Measurements from ENCODE around the gene UBE3D. TPM values are rescaled to one million over a fixed set of nuclear protein-coding genes. Genes with fewer than 3 reads are reported as not detected.

Gene UBE3D
- total RNA-seq, 1 donor from 2014 or later: 7.4 TPM

GRCh38 chr6:83053678-83054077, 12.0 kb downstream of the UBE3D start:
- TF ChIP-seq EZH2 (IDR thresholded peaks at IDR 0.05; ENCODE audit: insufficient read depth, low read length): no peak
- Mint-ChIP-seq H3K27ac (ENCODE audit: unreplicated experiment) (no peak overlapping the region), H3K9me3 (ENCODE audit: unreplicated experiment) (no peaks in the 10 kb centered on the region), H3K4me3 (ENCODE audit: unreplicated experiment) (no peak overlapping the region), H3K36me3 (ENCODE audit: low read depth, unreplicated experiment) (peaks cover 4% of the 10 kb centered on the region), H3K27me3 (ENCODE audit: low read depth, unreplicated experiment) (no peaks in the 10 kb centered on the region), H3K4me1 (ENCODE audit: low read depth, unreplicated experiment) (peaks cover 7% of the 10 kb centered on the region)
- Histone ChIP-seq H4K20me1 (ENCODE audit: insufficient read depth, low read length) (peaks cover 4% of the 10 kb centered on the region), H2AFZ (ENCODE audit: low read depth, low read length) (no peak overlapping the region), H3K4me2 (ENCODE audit: low read length) (no peak overlapping the region), H3K4me1 (ENCODE audit: insufficient read depth, low read length) (no peaks in the 10 kb centered on the region), H3K9ac (ENCODE audit: low read length) (no peak overlapping the region), H3K4me3 (ENCODE audit: insufficient read depth, low read depth, low read length) (no peak overlapping the region), H3K36me3 (ENCODE audit: insufficient read depth, low read length) (no peaks in the 10 kb centered on the region), H3K9me3 (ENCODE audit: insufficient read depth, low read depth, low read length) (no peaks in the 10 kb centered on the region), H3K79me2 (ENCODE audit: insufficient read depth, low read length) (no peaks in the 10 kb centered on the region), H3K27ac (ENCODE audit: low read depth, low read length) (no peak overlapping the region), H3K27me3 (ENCODE audit: insufficient read depth, low read length) (no peaks in the 10 kb centered on the region)
- DNase-seq (ENCODE audit: low read depth) (no peak), FAIRE-seq (no peak)

GRCh38 chr6:83051377-83052172, 14.1 kb downstream of the UBE3D start:
- Histone ChIP-seq H3K4me3 (ENCODE audit: insufficient read depth, low read depth, low read length) (no peak overlapping the region), H3K27ac (ENCODE audit: low read depth, low read length) (no peak overlapping the region), H3K27me3 (ENCODE audit: insufficient read depth, low read length) (no peaks in the 10 kb centered on the region), H3K9ac (ENCODE audit: low read length) (no peak overlapping the region), H2AFZ (ENCODE audit: low read depth, low read length) (no peak overlapping the region), H3K36me3 (ENCODE audit: insufficient read depth, low read length) (no peaks in the 10 kb centered on the region), H3K79me2 (ENCODE audit: insufficient read depth, low read length) (no peaks in the 10 kb centered on the region), H3K4me1 (ENCODE audit: insufficient read depth, low read length) (no peaks in the 10 kb centered on the region), H3K9me3 (ENCODE audit: insufficient read depth, low read depth, low read length) (no peaks in the 10 kb centered on the region), H3K4me2 (ENCODE audit: low read length) (no peak overlapping the region), H4K20me1 (ENCODE audit: insufficient read depth, low read length) (peaks cover 4% of the 10 kb centered on the region)
- Mint-ChIP-seq H3K27me3 (ENCODE audit: low read depth, unreplicated experiment) (no peaks in the 10 kb centered on the region), H3K4me3 (ENCODE audit: unreplicated experiment) (no peak overlapping the region), H3K27ac (ENCODE audit: unreplicated experiment) (no peak overlapping the region), H3K9me3 (ENCODE audit: unreplicated experiment) (no peaks in the 10 kb centered on the region), H3K4me1 (ENCODE audit: low read depth, unreplicated experiment) (peaks cover 9% of the 10 kb centered on the region), H3K36me3 (ENCODE audit: low read depth, unreplicated experiment) (peaks cover 6% of the 10 kb centered on the region)
- FAIRE-seq (no peak), DNase-seq (ENCODE audit: low read depth) (no peak)
- TF ChIP-seq EZH2 (IDR thresholded peaks at IDR 0.05; ENCODE audit: insufficient read depth, low read length) (no peak), CTCF (IDR thresholded peaks at IDR 0.05; ENCODE audit: insufficient read depth, low read depth, low read length) (no peak)

- peaks cover 4% of the 10 kb centered on the region for H4K20me1 ChIP-seq (ENCODE audit: insufficient read depth, low read length)
- no peak overlapping the region for H3K4me2 ChIP-seq (ENCODE audit: low read length)
- H3K27ac ChIP-seq (ENCODE audit: low read depth, low read length): no peak overlapping the region
- H3K9me3 Mint-ChIP-seq (ENCODE audit: unreplicated experiment): no peaks in the 10 kb centered on the region
- H3K9ac ChIP-seq (ENCODE audit: low read length): no peak overlapping the region
- H3K9me3 ChIP-seq (ENCODE audit: insufficient read depth, low read depth, low read length): no peaks in the 10 kb centered on the region
- DNase-seq (ENCODE audit: low read depth) (no peak), FAIRE-seq (no peak)
- H3K4me1 ChIP-seq (ENCODE audit: insufficient read depth, low read length): no peaks in the 10 kb centered on the region
- no peaks in the 10 kb centered on the region for H3K27me3 Mint-ChIP-seq (ENCODE audit: low read depth, unreplicated experiment)
- H3K4me1 Mint-ChIP-seq (ENCODE audit: low read depth, unreplicated experiment): peaks cover 9% of the 10 kb centered on the region
- H3K27me3 ChIP-seq (ENCODE audit: insufficient read depth, low read length): no peaks in the 10 kb centered on the region
- H3K79me2 ChIP-seq (ENCODE audit: insufficient read depth, low read length): no peaks in the 10 kb centered on the region
- H3K36me3 ChIP-seq (ENCODE audit: insufficient read depth, low read length): no peaks in the 10 kb centered on the region
- no peak for TF ChIP-seq CTCF (IDR thresholded peaks at IDR 0.05; ENCODE audit: insufficient read depth, low read depth, low read length)
- TF ChIP-seq EZH2 (IDR thresholded peaks at IDR 0.05; ENCODE audit: insufficient read depth, low read length): no peak
- no peak overlapping the region for H3K27ac Mint-ChIP-seq (ENCODE audit: unreplicated experiment)
- H3K36me3 Mint-ChIP-seq (ENCODE audit: low read depth, unreplicated experiment): peaks cover 4% of the 10 kb centered on the region
- H3K4me3 ChIP-seq (ENCODE audit: insufficient read depth, low read depth, low read length): no peak overlapping the region
- H3K4me3 Mint-ChIP-seq (ENCODE audit: unreplicated experiment): no peak overlapping the region
- no peak overlapping the region for H2AFZ ChIP-seq (ENCODE audit: low read depth, low read length)
Observed at GRCh38 chr6:83047065-83047754, 18.4 kb downstream of the UBE3D start.
